AG09319 (cell line): ENCODE data around the gene RIPPLY3.
"Not testable (repeated sequence)": the region's sequence is repeated elsewhere in the genome, so short reads cannot be mapped to it uniquely, and the experiment has no call there.

Source experiments
- DNase-seq: peaks from one replicate; pipeline ENCODE4 v3.0.0-alpha.2; 2010; ENCODE audit warnings: low read depth; ENCODE audit errors: extremely low read depth
- TF ChIP-seq, protein P1 (sequence below): IDR thresholded peaks from 2 replicates; pipeline ENCODE4 v1.5.1; 2011; ENCODE audit warnings: low read depth, mild to moderate bottlenecking, inconsistent platforms, low read length, moderate library complexity

The RIPPLY3 gene

DNA sequence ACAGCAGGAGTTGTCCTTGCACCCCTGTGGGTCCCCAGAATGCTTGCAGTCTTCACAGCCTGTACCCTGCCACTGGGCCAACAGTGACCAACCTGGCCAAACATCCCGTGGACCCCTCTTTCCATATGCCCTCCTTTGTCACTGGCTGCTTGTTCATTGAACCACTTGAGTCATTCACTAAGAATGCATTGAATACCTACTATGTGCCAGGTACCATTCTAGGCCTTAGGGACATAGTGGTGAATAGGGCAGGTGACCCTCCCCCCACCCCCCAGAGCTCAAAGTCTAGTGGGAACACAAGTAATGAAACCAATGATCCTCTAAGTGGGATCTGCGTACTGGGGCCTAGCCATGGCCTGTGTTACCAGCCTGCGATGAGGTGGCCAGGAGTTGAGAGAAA, 38.1 kb downstream of the RIPPLY3 start:
- no peak for DNase-seq
- TF ChIP-seq, protein P1, sequence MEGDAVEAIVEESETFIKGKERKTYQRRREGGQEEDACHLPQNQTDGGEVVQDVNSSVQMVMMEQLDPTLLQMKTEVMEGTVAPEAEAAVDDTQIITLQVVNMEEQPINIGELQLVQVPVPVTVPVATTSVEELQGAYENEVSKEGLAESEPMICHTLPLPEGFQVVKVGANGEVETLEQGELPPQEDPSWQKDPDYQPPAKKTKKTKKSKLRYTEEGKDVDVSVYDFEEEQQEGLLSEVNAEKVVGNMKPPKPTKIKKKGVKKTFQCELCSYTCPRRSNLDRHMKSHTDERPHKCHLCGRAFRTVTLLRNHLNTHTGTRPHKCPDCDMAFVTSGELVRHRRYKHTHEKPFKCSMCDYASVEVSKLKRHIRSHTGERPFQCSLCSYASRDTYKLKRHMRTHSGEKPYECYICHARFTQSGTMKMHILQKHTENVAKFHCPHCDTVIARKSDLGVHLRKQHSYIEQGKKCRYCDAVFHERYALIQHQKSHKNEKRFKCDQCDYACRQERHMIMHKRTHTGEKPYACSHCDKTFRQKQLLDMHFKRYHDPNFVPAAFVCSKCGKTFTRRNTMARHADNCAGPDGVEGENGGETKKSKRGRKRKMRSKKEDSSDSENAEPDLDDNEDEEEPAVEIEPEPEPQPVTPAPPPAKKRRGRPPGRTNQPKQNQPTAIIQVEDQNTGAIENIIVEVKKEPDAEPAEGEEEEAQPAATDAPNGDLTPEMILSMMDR: no peak

DNA sequence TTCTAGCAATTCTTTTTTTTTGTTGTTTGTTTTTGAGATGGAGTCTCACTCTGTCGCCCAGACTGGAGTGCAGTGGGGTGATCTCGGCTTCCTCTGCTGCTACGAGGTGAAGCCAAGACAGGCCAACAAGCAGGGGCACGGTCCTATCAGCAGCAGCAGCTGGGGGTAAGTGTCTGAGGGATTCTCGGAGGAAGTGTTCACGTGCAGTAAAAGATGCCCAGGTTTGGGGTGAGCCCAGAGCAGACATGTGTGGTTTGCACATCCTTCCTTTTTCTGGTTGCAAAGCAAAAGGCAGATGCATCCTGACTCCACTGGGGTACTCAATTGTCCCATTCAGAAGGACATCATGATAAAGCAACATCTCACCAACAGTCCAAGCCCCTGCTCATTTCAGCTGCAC, 38.6 kb downstream of the RIPPLY3 start:
- DNase-seq: no peak
- TF ChIP-seq, protein P1: no peak

DNA sequence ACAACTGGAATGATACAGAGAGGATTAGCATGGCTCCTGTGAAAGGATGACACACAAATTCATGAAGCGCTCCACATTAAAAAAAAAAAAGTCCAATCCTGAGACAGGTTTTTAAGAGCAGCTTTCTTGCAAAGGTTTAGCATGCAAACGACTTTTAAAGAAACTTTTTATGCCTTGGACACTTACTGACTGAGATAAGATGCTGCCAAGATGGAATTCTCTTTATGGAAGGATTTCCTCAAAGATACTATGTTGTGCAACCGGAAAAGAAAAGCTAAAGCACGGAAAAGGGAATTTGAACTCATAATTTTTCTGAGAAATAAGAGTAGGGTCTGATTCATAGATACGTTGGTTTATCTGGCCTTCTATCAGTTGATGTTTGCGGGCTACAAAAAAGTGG, 39.1 kb downstream of the RIPPLY3 start:
- no peak for DNase-seq
- TF ChIP-seq, protein P1: no peak

DNA sequence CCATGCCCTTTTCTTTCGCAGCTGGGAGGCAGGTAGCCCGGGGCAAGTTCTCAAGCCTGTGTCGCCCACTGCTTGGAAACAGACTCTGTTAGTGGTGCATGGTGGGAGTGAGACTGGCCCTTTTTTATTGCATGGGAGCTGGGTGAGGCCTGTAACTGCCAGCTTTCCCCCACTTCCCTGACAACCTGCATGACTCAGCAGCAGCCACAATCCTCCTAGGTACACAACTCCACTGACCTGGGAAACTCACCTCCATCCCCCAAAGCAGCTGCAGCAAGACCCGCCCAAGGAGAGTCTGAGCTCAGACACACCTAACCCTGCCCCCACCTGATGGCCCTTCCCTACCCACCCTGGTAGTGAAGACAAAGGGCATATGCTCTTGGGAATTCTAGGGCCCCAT, 40.6 kb downstream of the RIPPLY3 start:
- no peak for DNase-seq
- TF ChIP-seq, protein P1: no peak

DNA sequence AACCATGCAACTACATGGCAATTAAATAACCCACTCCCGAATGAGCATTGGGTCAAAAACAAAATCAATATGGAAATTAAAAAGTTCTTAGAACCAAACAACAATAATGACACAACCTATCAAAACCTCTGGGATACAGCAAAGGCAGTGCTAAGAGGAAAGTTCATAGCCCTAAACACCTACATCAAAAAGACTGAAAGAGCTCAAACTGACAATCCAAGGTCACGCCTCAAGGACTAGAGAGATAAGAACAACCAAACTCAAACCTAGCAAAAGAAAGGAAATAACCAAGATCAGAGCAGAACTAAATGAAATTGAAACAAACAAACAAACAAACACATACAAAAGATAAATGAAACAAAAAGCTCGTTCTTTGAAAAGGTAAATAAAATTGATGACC, 43.2 kb downstream of the RIPPLY3 start:
- not testable (repeated sequence) for DNase-seq

DNA sequence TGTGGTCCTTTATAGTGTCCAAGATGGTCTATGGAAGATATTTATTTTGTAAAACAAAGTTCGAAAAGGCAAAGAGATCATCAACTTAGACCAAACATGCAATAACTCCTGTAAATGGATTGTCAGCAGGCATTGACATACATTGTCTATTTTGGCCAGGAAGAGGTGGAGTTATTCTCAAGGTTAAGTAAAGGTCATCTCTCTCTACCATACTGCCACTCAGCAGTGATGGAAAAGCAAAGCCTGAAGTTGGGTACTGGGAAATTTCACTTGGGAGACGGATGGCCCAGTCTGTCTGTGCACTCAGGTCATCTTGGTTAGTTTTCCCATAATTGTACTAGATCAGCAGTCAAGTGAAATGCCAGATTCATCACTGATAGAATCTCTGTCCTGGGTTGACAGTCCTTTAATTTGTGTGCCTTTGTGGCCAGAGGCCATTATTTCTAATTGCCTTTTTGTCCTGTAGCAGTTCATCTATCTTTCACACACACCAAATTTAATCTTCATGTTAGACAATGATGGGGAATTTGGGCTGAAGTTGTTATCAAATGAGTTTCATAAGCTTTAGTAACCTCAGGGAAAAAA, 48.9 kb downstream of the RIPPLY3 start:
- no peak for DNase-seq
- TF ChIP-seq, protein P1: no peak

DNA sequence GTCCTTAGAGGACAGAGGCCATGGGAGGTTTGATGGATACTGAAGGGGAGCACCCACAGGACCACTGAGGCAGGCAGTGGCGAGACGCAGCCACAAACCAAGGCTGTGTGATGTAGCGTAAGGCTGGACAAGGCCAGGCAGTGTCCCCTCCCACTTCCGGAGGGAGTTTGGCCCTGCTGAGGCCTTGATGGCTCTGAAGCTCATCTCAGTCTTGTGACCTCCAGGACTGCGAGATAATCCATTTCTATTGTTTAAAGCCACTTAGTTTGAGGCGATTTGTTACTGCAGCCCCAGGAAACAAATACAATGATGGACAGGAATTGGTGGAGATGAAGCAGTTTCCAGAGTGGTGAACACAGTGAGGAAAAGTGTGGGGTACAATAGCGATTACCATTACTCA, 51.1 kb downstream of the RIPPLY3 start:
- DNase-seq: no peak
- TF ChIP-seq, protein P1: no peak

DNA sequence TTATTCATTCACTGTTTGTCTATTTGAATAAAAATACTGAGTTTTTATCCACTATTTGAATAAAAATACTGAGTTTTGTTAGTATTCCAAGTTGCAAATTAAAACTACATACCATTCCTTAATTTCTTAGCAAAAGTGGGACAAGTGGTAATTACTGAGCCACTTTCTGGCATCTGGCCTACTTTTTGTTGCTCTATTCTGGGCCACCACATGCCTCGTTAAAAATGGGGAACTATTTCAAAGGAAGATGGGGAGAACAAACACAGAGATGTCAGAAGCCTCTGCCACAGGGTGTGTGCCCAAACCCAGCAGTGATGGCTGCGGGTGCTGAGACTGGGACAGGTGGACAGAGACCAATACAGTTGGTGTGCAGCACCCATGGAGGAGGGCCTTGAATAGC, 51.8 kb downstream of the RIPPLY3 start:
- TF ChIP-seq, protein P1: no peak

More for the DNA sequence above, 51.8 kb downstream of the RIPPLY3 start:
- no peak for DNase-seq
